GM19351 (cell line): ENCODE data around the gene VSIG10L2.
"Not testable (repeated sequence)": the region's sequence is repeated elsewhere in the genome, so short reads cannot be mapped to it uniquely, and the experiment has no call there.

Experiments
- ATAC-seq: cut with Tn5 transposase; IDR thresholded peaks from one replicate; pipeline ENCODE4 v1.9.1; 2021; ENCODE audit warnings: mild to moderate bottlenecking, moderate library complexity; ENCODE audit not compliant: unreplicated experiment

The VSIG10L2 gene

GRCh38 chr11:125959511-125959910, 13.7 kb downstream of the VSIG10L2 start:
- ATAC-seq: no peak

GRCh38 chr11:125959931-125960330, 14.1 kb downstream of the VSIG10L2 start:
- ATAC-seq: no peak

DNA sequence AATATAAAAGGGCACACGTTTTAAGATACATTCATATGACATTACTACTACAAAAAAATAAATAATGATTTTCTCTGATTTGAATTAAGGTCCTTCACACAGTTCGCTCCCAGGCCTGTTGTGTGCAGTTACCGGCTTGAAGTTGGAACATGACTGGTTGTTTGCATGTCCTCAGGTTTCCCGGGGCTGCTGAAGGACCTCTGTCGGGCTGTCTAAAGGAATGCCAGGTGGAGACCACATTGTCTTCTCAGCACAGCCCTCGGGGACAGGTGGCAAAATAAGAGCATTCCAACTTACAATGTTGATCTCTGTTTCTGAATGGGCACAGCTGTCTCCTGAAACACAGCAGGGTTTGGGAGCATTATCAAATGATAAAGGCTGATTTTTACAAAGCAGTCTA, 14.9 kb downstream of the VSIG10L2 start:
- ATAC-seq: no peak

DNA sequence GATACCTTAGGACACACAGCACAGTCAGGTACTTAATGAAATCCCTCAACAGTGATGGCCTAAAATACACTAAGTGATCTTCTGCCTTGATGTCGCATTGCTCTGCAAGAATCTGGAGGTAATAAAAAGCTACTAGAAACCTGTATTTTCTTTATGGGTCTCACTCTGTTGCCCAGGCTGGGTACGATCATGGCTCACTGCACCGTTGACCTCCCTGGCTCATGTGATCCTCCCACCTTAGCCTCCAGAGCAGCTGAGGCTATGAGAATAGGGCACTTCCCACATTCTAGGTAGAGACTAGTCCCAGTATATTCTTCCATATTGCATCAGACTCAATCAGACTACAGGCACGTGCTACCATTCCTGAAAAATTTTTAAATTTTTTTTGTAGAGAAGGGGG, 21.7 kb downstream of the VSIG10L2 start:
- no peak for ATAC-seq

DNA sequence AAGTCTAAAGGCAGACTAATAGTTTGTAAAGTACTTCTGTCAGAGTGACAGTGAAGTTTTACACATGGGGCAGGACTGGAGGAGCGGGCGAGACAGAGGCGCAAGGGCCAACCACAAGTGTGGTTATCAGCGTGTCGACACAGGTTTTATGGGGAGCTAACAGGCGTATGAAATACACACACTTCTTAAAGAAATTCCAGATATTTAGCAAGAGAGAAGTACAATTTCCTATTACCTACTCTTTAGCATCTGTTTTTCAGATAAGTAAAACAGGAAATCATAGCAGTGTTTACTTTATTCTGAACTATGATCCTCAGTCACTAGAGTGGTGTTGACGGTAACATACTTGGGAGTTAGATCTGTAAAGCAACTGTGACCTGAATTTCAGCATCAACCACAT, 22.5 kb downstream of the VSIG10L2 start:
- ATAC-seq: no peak

DNA sequence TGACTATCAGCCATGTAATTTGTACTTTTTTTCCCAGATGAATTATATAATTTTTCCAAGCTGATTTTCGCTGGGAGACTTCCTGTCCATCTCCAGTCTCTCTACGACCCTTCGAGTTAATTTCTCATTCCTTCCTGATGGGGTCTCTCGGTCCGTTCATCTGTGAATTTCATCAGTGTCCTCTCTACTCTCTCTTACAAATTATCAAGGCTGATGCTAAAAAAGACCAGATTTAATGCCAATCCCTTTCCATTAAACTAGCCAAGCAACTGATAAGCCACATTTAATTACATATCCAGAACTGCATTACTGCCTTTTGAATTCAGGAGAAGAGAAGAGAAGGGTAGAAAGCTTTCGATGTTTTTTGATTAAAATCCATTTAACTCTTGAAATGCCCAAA, 25.8 kb downstream of the VSIG10L2 start:
- ATAC-seq: no peak

DNA sequence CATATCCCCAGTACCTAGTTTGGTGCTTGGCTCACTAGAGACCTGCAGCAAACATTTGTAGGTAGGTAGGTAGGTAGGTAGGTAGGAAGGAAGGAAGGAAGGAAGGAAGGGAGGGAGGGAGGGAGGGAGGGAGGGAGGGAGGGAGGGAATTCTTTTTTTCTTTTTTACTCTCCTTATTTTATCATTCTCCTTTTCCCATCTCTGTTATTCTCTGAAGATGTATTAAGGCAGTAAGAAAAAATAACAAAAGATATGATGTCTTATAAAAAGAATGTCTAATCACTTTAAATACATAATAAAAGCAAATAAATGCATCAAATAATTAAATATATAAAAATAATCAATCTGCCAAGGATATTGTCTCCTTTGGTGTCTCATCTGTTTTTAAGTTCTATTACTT, 28.4 kb downstream of the VSIG10L2 start:
- ATAC-seq: no peak

- no peak for ATAC-seq
Observed at GRCh38 chr11:125975634-125976033, 29.8 kb downstream of the VSIG10L2 start.

GRCh38 chr11:125976156-125976555, 30.3 kb downstream of the VSIG10L2 start:
- no peak for ATAC-seq

DNA sequence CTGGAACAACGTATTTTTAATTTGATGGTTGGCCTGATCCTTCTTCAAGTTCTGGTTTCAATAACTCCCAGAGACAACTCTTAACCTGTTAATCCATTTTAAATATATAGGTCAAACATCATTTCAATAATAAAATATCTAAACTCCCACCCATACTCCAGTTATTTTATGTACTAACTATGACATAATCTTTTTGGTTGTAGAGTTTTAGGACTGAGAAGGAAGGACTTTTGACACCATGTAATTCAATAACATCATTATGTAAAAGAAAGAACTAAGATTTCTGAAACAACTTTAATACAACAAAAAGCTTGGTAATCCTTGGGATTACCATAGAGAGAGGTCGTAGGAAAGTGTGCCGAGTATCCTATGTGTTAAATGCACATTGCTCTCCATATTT, 31.5 kb downstream of the VSIG10L2 start:
- ATAC-seq: no peak

DNA sequence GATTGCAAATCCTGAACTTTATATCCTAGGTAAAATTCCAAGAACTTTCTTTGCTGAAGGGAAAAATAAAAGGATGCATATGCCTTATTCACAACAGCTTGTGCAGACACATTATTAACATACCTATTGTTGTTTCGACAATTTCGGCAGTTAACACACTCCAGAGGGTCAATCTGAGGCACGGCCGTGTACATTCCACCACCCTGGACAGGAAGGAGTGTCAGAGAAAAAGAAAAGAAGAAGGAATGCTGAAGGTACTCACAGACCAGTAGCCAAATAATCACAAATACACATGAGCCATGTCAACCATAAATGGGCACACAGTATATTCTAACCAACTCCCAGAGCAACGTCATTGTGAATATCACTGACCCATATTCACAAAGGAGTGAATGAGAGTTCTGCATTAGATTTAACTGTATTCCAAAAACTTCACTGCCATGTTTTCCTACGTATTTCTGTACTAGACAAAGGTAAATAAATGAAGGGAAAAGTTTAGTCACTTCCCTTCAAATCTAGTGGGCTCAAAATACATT, 32.4 kb downstream of the VSIG10L2 start:
- ATAC-seq: no peak

DNA sequence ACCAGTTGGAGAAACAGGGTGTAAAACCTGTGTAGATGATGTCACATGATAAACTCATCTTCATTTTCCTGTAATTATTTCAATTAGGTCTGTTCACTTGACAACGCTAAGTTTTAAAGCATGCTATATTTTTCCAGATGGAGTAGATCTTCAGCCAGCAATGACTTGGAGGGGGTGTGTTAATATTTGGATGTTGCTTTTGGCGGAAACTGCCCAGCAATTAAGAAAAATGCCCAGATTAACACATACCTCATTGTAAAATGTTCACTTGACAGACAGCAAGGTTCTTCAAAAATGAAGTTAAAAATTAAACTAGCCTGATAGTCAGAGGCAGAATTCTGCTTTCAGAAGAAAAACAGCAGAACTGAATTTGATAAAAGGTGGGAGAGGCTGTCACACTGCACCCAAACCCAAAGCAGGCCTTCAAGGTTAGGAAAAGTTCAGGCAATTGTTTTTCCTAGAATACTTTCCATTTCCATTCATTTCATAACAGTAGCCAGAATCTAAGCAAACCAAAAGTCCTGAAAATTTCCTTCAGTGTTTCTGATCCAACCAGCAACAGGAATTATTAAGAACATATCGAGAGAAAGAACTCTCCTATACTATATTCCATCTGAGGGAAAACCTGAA, 33.0 kb downstream of the VSIG10L2 start:
- ATAC-seq: no peak

- ATAC-seq: no peak
Observed at GRCh38 chr11:125979511-125979910, 33.7 kb downstream of the VSIG10L2 start.

DNA sequence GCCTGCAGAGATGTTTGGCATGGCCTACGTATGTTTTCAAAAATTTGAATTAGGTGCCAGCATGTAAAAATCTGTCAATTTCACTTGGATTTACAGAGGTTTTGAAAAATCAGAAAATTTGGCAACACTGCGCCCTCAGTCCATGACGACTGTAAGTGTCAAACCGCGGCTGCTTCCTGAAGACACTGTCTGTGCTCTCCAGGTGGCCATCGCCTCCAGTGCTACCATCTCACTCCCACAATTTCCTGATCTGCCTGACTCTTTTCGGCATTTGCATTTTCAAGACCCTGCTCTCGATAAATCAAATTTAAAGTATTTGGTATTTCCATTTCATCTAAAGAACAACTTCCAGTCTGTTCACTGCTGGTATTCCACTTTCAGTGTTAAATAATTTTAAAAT, 34.6 kb downstream of the VSIG10L2 start:
- ATAC-seq: no peak

DNA sequence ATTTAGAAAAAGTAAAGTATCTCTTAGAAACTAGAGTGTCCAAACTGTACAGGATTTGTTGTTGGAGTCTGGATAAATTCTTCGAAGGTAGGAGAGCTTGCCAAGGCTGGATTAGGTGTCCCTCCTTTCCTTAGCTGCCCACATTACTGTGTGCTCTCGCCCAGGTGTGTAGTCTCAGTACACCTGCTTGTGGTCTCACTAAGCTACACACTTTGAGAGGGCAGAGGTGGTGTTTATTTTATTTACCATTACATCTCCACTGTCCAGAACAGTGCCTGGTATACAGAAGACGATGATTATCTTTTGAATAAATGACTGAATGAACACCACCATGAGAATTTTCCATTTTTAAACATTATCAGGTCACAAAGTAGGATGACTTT, 36.5 kb downstream of the VSIG10L2 start:
- no peak for ATAC-seq

- not testable (repeated sequence) for ATAC-seq
Observed at GRCh38 chr11:125985956-125986355, 40.1 kb downstream of the VSIG10L2 start.

GRCh38 chr11:125987066-125987641, 41.3 kb downstream of the VSIG10L2 start:
- no peak for ATAC-seq

DNA sequence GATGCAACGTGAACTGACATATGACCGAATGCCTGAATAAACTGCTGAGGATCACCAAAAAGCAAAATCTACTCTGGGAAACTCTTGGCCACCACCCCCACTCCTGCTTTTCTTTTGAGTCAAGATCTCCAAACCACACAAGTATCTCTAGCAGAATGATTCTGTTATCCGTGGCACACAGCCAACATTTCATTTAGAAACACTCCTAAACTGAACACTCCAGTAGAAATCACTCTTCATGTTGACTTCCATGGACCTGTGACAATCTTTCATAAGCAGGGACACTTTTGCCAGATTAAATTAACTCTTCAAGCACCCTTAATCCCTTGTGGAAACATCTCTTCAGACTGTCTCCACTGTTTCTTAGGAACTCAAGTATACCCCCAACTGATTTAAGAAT, 44.4 kb downstream of the VSIG10L2 start:
- ATAC-seq: no peak

DNA sequence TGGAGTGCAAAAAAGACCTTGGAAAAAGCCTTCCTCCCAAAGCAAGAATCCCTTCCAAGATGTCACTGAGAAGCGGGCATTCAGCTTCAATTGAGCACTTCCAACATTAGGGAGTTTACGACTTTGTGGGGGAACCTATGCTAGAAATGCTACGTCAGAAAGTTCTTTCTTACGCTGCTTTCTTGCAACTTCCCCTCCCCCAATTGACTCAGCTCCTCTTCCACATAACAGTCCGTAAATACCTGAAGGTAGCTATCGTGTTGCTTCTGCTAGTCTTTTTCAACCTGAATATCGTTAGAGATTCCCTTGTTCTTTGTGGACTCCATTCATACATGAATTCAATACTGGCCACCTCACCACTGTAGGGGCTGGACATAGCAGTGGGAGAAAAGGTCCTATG, 47.0 kb downstream of the VSIG10L2 start:
- ATAC-seq: no peak

DNA sequence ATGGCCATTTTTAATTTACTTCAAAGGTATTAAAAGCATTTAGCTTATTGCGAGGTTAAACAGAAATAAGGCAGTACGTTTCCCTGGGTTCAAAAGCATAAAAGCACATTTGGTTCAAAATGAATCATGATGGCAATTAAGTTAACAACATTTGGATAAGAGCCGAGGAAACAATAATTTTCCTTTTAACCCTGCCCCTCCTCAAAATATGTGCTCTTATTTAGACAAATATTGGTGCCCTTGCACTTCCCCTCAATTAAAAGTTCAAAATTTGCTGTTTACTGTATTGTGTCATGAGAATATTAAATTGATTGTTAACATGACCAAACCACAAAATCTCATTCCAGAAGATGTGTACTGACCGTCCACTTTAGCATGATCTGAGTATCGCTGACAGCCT, 48.7 kb downstream of the VSIG10L2 start:
- no peak for ATAC-seq

DNA sequence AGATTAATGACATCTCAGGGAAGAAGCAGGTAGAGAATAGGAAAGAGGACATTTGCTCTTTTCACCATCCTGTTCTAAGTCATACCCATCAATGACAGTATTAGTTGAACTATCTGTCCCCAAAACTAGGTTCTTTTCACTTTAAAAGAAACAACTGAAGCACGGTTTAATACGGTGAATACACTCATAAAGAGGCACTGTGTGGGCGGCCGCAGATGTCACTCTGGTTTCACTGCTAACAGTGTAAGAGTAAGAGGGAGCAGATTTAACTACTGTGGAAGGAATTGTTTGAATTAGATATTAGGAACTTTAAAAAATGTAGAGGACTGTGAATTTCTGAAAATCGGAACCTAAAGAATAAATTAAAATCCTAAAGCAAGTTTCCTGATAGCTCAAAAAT, 49.5 kb downstream of the VSIG10L2 start:
- peak; percentile 99 for ATAC-seq

- no peak for ATAC-seq
Observed at GRCh38 chr11:125998267-125998666, 52.4 kb downstream of the VSIG10L2 start.
